K562 (cell line): ENCODE results near the gene OR8D2. TPM values are rescaled to one million over a fixed set of nuclear protein-coding genes. Genes with fewer than 3 reads are reported as not detected.
A peak's percentile ranks its signal among the peaks of the same experiment; 100 is the strongest.

Experiments used
- ATAC-seq: fragments of 200-7000 bp; cut with Tn5 transposase; 3 replicates; pipeline ENCODE4 v1.9.1; 2020; ENCODE audit warnings: moderate library complexity
- BruUV-seq: library from RNA; stranded (reverse); fragments of 400-500 nt; replicated peaks from 2 replicates; lab custom pipeline; 2021; lab: Mats Ljungman, UMichigan
- CTCF ChIA-PET: fragments of 300-600 bp; formaldehyde crosslinking; extraction: SDS; loops from one replicate; lab custom pipeline; 2021; ENCODE audit warnings: low intra/inter-chr PET ratio; lab: Yijun Ruan, JAX
- POLR2A ChIA-PET: fragments of 300-600, 350-650 bp; sonication (Branson Sonifier 250); formaldehyde crosslinking; extraction: SDS; loops from one replicate; lab custom pipeline; 2021; ENCODE audit warnings: antibody characterized with exemption, inconsistent platforms; lab: Yijun Ruan, JAX
- DNase-seq, 4 experiments: peaks; one replicate each; pipeline versions ENCODE4 v3.0.0 to v3.0.0-alpha.2; 2011 to 2018; ENCODE audit warnings: low spot score in 3 of 4, mixed read lengths in 3 of 4; ENCODE audit errors: extremely low read depth in 1 of 4
- FAIRE-seq: peaks from 2 replicates; lab custom pipeline; 2011; peaks lifted over from hg19 to GRCh38; lab: Jason Lieb, UNC
- H2AFZ ChIP-seq: 2 replicates; pipeline ENCODE4 v1.6.0; 2011; ENCODE audit warnings: low read depth, low read length, control low read depth, inconsistent platforms
- H3K27ac ChIP-seq: fragments of 200-600 bp; 3 replicates; pipeline ENCODE4 v1.8.0; 2011; ENCODE audit warnings: low read depth, mild to moderate bottlenecking, control low read depth, inconsistent platforms, low read length, moderate library complexity, mixed read lengths; ENCODE audit errors: extremely low read depth
- H3K27me3 ChIP-seq, 2 experiments: fragments of 300-600 bp in 1 of 2; 2 replicates in 1 of 2; 3 replicates in 1 of 2; pipeline versions ENCODE4 v1.6.0 to v1.8.0; 2011; ENCODE audit warnings: inconsistent platforms in 2 of 2, low read length in 2 of 2, mild to moderate bottlenecking in 1 of 2, mixed read lengths in 1 of 2, moderate library complexity in 1 of 2; ENCODE audit not compliant: control insufficient read depth in 2 of 2, insufficient read depth in 2 of 2
- H3K36me3 ChIP-seq: fragments of 300-600 bp; 3 replicates; pipeline ENCODE4 v1.8.0; 2011; ENCODE audit warnings: mild to moderate bottlenecking, low read length, inconsistent platforms; ENCODE audit not compliant: control insufficient read depth, insufficient read depth
- H3K4me1 ChIP-seq, 2 experiments: fragments of 200-600 bp in 1 of 2; replicated peaks in 1 of 2; 2 replicates in 1 of 2; 3 replicates in 1 of 2; pipeline versions ENCODE4 v1.5.1 to v1.8.0; 2011; ENCODE audit warnings: inconsistent platforms in 2 of 2, low read length in 2 of 2, mild to moderate bottlenecking in 1 of 2, mixed read lengths in 1 of 2, moderate library complexity in 1 of 2; ENCODE audit not compliant: control insufficient read depth in 2 of 2, insufficient read depth in 2 of 2
- H3K4me2 ChIP-seq: 2 replicates; pipeline ENCODE4 v1.6.1; 2011; ENCODE audit warnings: low read length, control low read depth, inconsistent platforms, mixed read lengths; ENCODE audit not compliant: insufficient read depth
- H3K4me3 ChIP-seq: fragments of 200-600 bp; sonication (generic), shearing (Covaris generic); 2 replicates; pipeline ENCODE4 v1.5.1; 2016; ENCODE audit warnings: control low read depth, inconsistent platforms
- H3K79me2 ChIP-seq: fragments of 200-600 bp; 3 replicates; pipeline ENCODE4 v1.8.0; 2011; ENCODE audit warnings: low read length, inconsistent platforms; ENCODE audit not compliant: control insufficient read depth, insufficient read depth
- H3K9ac ChIP-seq, 2 experiments: 2 replicates each; pipeline versions ENCODE4 v1.6.0 to v1.6.1; 2011; ENCODE audit warnings: low read depth in 2 of 2, low read length in 2 of 2, control low read depth in 1 of 2, inconsistent platforms in 1 of 2, mild to moderate bottlenecking in 1 of 2, mixed read lengths in 1 of 2; ENCODE audit not compliant: insufficient read depth in 1 of 2
- H3K9me1 ChIP-seq: one replicate; pipeline ENCODE4 v1.6.0; 2011; ENCODE audit warnings: inconsistent platforms, mild to moderate bottlenecking, low read length, moderate library complexity; ENCODE audit not compliant: control insufficient read depth, insufficient read depth
- H3K9me3 ChIP-seq: replicated peaks from 2 replicates; pipeline ENCODE4 v1.5.1; 2011; ENCODE audit warnings: low read depth, low read length, inconsistent platforms; ENCODE audit not compliant: control insufficient read depth, insufficient read depth
- H4K20me1 ChIP-seq: replicated peaks from 2 replicates; pipeline ENCODE4 v1.6.1; 2011; ENCODE audit warnings: low read length, inconsistent platforms, mixed read lengths; ENCODE audit not compliant: control insufficient read depth, insufficient read depth
- AFF1 ChIP-seq, 2 experiments: fragments of 450-650 bp; IDR thresholded peaks; 2 replicates each; pipeline ENCODE4 v1.6.1; 2018; ENCODE audit warnings: mild to moderate bottlenecking in 2 of 2, low read depth in 1 of 2; ENCODE audit not compliant: partially characterized antibody in 2 of 2
- CBFA2T3 ChIP-seq: fragments of 450-650 bp; IDR thresholded peaks from 2 replicates; pipeline ENCODE4 v1.6.1; 2017
- EP300 ChIP-seq: IDR thresholded peaks from 2 replicates; pipeline ENCODE4 v1.6.1; 2012; ENCODE audit warnings: low read length, improper control_type of control experiment
- FOSL1 ChIP-seq: fragments of 200-800 bp; sonication (Bioruptor generic); conservative IDR thresholded peaks from 2 replicates; pipeline ENCODE4 v1.6.1; 2016; ENCODE audit warnings: missing genetic modification characterization, missing compliant biosample characterization
- NCOR1 ChIP-seq: fragments of 450-650 bp; IDR thresholded peaks from 2 replicates; pipeline ENCODE4 v1.6.1; 2016; ENCODE audit warnings: mild to moderate bottlenecking, moderate library complexity
- ZNF146 ChIP-seq: IDR thresholded peaks from one replicate; pipeline ENCODE4 v1.6.1; 2018; ENCODE audit warnings: missing compliant biosample characterization; ENCODE audit not compliant: unreplicated experiment
- ZZZ3 ChIP-seq: fragments of 450-650 bp; IDR thresholded peaks from 2 replicates; pipeline ENCODE4 v1.6.1; 2016; ENCODE audit warnings: antibody characterized with exemption, mild to moderate bottlenecking, moderate library complexity
- WGBS: fragments of 100-300 bp; shearing (Covaris generic); methylation state at CpG from one replicate; pipeline ENCODE4 v1.1.6; 2016; ENCODE audit warnings: low coverage, mixed read lengths; ENCODE audit not compliant: insufficient coverage; ENCODE audit errors: missing lambda C conversion rate; 5-methylcytosine and 5-hydroxymethylcytosine counted together
- in situ Hi-C: fragments of 300-500 bp; cut with MboI; formaldehyde crosslinking; loops from 4 replicates; pipeline ENCODE4 v1.15.0; 2018; ENCODE audit warnings: inconsistent platforms, mixed read lengths
- intact Hi-C: fragments of 100-400 bp; cut with micrococcal nuclease; formaldehyde crosslinking; loops from 2 replicates; pipeline ENCODE4 v1.14.2; 2022
- polyA plus RNA-seq, 8 experiments: library from polyadenylated mRNA; depleted of rRNA in 4 of 8; stranded (reverse) in 5 of 8; unstranded in 3 of 8; fragments of >200 nt; fragmentation: Nextera tagmentation in 2 of 8; fragmentation: Illumina TruSeq in 1 of 8; extraction: Ambion mirVana in 2 of 8; extraction: Trizol in 1 of 8; gene quantifications; 2 replicates each; pipeline versions ENCODE4 v1.2.1 to v1.2.3, GENCODE V29; 2011 to 2014; ENCODE audit warnings: inconsistent platforms in 1 of 8, missing spikeins in 1 of 8
- total RNA-seq, 7 experiments: library from RNA; depleted of rRNA in 6 of 7; stranded (reverse); fragments of >200 nt in 6 of 7; fragmentation: Illumina TruSeq in 2 of 7; extraction: Trizol in 2 of 7; gene quantifications; 2 replicates each; pipeline versions ENCODE4 v1.2.1 to v1.2.3, GENCODE V29; 2011 to 2021; ENCODE audit warnings: low replicate concordance in 1 of 7
- TF ChIP-seq, protein P1 (sequence below): fragments of 200-800 bp; sonication (Bioruptor generic); IDR thresholded peaks from 2 replicates; pipeline ENCODE4 v1.6.1; 2017; ENCODE audit warnings: missing genetic modification characterization, missing compliant biosample characterization

The OR8D2 gene
- total and polyA plus RNA-seq, 9 of the 15 experiments (the other 6 are each of a cell fraction or from before 2014, with no cell fraction given) = 0.06 to 0.21 TPM; not detected in 7

DNA sequence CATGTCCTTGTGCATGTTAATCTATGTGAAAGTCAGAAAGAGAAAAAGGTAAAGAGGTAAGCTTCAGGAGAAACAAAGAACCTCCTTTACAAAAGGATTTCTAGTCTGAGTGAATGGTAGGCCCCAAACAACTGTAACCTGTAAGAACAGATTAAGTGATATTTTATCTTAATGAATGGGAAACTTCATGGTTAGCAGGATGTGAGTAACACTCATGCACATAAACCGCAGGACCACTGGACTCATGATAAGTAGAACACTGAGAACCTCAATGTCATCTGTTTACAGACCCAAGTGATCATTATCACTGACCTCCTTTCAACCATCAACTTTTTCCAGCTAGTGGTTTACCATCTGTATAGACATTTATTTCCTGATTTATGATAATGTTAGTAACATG lies 43.9 kb downstream of the OR8D2 start (continued):
- TF ChIP-seq, protein P1, sequence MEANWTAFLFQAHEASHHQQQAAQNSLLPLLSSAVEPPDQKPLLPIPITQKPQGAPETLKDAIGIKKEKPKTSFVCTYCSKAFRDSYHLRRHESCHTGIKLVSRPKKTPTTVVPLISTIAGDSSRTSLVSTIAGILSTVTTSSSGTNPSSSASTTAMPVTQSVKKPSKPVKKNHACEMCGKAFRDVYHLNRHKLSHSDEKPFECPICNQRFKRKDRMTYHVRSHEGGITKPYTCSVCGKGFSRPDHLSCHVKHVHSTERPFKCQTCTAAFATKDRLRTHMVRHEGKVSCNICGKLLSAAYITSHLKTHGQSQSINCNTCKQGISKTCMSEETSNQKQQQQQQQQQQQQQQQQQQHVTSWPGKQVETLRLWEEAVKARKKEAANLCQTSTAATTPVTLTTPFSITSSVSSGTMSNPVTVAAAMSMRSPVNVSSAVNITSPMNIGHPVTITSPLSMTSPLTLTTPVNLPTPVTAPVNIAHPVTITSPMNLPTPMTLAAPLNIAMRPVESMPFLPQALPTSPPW (CRISPR knock-in tag) = peak; percentile 40; the same call in 1 of the 2 replicates
- TF ChIP-seq ZZZ3 = no peak
- TF ChIP-seq NCOR1 = peak; percentile 82
- TF ChIP-seq, all 486 proteins: peak for 88

GRCh38 chr11:124274000-124274399 lies 46.0 kb downstream of the OR8D2 start:
- DNase-seq (no peak), FAIRE-seq (peak; percentile 37), ATAC-seq (no peak)
- H3K79me2 ChIP-seq = no peaks in the 10 kb centered on the region
- no peaks in the 10 kb centered on the region for H3K9me1 ChIP-seq
- POLR2A ChIA-PET = interaction anchor here (0.6 to 1.4 kb wide), 3 partner anchors 9 to 205 kb away, joined by 3 to 4 read pairs (median 4); no protein-coding TSS in a partner anchor
- no peaks in the 10 kb centered on the region for H4K20me1 ChIP-seq
- in situ Hi-C loops = no loop called here
- H3K4me3 ChIP-seq = no peak overlapping the region
- H3K4me2 ChIP-seq = no peak overlapping the region
- intact Hi-C loops = no loop called here
- H3K9me3 ChIP-seq = peaks cover 5% of the 10 kb centered on the region; the same call in 1 of the 2 replicates
- no TSS peak for BruUV-seq
- CTCF ChIA-PET = no interaction called here
- H3K4me1 ChIP-seq = peaks cover 6 to 19% of the 10 kb centered on the region in 2 experiments
- H3K27ac ChIP-seq = no peak overlapping the region
- peak; percentile 20; the same call in 1 of the 2 replicates for TF ChIP-seq EP300
- TF ChIP-seq AFF1 (IDR thresholded peaks at IDR 0.05; ENCODE audit: low read depth in 1 of 2, partially characterized antibody in 2 of 2) = no peak
- TF ChIP-seq ZNF146 (CRISPR knock-in tag) = no peak
- peak; percentile 29 for TF ChIP-seq CBFA2T3
- peak; percentile 53 for TF ChIP-seq FOSL1
- 48% methylated on average over 2 of the region's 2 CpGs for WGBS
- H2AFZ ChIP-seq = no peak overlapping the region
- no peaks in the 10 kb centered on the region for H3K27me3 ChIP-seq
- H3K36me3 ChIP-seq = peaks cover 3% of the 10 kb centered on the region; the same call in 1 of the 3 replicates
- H3K9ac ChIP-seq = no peak overlapping the region
